Hematopoietic multipotent progenitor cell treated with erythropoietin and hydrocortisone succinate and interleukin-3 and kit ligand, for 6 days (in vitro differentiated cells): ENCODE measurements around the gene ANKRD12.
A peak's percentile ranks its signal among the peaks of the same experiment; 100 is the strongest.

Experiments
- DNase-seq: peaks from one replicate; pipeline ENCODE4 v3.0.0-alpha.2; 2015

Gene ANKRD12

DNA sequence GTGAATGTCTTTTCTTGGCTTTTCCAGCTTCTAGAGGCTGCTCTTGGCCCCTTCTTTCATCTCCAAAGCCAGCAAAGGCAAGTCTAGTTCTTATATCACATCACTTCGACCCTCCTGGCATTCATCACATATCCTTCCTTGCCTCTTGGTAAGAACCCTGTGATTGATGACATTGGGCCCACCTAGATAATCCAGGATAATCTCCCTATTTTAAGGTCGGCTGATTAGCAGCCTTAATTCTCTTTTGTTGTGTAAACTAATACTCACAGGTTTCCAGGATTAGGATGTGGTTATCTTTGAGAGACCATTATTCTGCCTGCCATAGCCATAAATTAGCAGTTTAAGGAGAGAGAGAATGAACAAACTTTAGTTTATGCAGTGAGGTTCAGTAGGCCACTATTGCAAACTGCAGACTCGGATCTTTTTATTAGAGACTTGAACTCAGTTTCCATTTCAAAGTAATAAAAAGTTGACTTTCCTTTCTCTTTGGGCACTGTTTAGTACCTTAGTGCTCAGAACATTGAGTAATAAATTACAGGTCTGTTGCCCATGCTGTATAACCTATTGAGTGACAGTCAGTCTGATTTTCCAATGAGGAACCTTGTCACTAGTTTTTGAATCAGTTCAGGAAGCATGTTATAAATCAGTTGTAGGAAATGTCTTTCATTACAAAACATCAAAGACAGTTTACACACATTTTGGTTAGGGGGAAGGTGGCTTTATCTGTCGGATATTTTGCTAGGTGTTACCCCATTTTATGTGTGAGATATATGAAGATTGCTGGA is 29.6 kb upstream of the ANKRD12 start:
- no peak for DNase-seq

DNA sequence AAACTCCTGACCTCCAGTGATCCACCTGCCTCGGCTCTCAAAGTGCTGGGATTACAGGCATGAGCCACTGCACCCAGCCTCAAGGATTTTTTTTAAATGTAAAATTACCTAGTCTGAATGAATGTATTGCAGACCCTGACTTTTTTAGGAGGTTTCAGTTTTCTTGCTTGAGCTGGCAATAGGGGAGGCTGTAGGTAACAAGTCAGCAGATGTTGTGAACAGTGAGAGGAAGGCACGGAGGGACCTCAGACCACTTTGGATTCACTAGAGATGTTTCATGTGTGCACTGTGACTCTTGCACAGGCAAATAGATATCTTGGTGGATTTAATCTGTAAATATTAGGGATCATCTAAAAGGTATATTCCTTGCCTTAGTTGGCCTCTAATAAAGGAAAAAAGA is 27.7 kb upstream of the ANKRD12 start:
- DNase-seq = no peak

DNA sequence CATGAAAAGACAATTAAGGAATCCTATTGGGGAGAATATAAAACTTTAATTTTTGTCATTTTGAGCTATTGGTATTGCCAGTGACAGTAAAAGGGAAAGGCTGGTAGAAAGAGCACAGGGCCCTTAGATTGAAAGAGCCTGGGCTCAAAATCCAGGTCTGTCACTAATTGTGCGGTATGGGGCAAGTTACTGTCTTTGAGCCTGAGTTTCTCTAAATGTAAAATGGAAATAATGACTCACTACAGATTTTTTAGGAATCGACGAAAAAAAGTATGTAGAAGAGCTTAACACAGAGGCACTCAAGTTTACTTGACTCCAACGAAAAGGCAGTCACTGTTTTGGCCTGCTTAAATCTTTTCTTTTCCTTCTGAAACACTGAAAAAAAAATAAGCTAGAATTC is 27.1 kb upstream of the ANKRD12 start:
- DNase-seq = no peak

DNA sequence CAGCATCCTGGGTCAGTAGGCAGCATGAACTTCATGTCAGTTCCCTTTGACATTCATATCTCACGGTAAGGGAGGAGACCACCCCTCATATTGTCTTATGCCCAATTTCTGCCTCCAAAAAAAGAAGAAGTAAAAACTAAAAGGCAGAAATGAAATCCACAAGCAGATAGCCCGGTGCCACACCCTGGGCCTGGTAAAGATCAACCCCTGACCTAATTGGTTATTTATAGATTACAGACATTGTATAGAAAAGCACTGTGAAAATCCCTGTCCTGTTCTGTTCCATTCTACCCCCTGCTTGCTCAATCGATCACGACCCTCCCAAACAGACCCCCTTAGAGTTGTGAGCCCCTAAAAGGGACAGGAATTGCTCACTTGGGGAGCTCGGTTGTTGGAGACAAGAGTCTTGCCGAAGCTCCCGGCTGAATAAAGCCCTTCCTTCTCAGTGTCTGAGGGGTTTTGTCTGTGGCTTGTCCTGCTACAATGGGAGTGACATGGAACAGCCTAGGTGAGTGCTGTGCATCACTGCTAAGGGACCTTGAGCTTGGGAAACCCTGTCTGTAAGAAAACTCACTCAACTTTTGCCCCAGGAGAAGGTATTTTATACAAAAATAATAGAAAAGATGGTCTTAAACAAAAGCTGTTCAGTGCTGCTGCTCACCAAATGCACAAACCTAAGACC is 23.0 kb upstream of the ANKRD12 start:
- DNase-seq = no peak

DNA sequence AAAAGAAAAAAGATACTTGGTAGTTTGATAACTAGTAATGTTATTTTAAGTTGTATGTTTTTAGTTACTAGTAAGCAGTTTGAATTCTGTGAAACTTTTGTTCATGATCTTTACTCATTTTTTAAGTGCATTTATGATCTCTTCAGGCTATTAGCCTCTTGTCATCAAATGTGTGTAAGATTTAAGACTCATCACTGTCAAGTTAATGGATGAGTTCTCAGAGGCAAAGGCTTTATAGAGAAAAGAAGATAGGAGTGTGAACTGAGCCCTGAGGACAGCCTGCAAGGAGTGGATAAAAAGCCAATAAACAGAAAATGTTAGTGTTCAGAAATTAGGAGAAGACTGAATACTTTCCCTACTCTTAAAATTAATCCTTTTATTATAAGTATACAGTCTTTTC is 20.6 kb upstream of the ANKRD12 start:
- no peak for DNase-seq

DNA sequence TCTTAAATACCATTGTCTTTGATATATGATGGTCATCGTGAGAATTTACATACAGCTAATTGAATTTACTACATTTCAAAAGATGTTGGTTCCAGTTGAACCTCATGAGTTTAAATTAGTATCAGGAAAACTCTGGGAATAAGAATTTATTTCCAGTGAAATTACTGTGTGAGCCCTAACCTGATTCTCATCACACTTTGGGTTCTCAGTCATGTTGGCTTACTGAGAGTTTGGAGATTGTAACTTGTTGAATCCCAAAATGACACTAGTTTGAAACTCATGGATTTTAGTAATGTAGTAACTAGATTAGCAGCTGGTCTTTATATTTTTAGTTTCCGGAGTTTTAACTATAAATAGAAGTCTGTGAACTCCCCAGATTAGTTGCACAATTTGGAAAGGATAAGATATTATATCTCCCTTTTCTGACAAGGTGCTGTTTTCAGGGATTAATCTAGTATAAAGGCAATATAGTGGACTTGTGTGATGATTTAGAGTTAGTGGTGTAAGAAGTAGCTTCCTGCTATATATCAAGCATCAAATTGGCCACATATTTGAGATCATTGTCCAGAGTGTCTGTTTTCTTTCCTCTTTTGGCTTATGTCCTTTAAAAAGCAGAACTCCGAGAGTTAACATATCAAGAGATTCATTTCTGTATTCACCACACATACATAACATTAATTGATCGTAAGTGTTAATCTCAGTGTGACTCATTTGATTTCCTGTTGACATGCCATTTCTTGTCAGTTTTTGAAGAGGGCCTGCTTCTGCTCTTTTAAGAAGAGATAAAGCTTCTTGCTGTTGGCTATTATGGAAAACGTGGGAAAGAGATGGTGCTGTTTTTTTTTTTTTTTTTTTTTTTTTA is 18.4 kb upstream of the ANKRD12 start:
- DNase-seq = peak; percentile 60

DNA sequence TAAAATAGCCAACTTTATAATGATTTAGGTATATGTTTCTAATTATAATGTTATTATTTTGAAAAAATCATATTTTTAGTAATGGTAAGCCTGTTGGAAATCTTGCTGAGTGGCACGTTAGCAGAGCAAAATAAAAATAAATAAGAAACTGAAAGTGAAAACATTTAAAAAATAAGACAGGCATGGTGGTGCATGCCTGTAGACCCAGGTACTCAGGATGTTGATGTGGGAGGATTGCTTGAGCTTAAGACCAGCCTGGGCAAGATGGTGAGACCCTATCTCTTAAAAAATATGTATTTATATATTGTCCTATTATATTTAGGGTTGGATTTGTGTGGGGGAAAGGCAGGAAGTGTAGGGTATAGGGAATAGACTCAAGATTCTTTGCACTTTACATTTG is 15.8 kb upstream of the ANKRD12 start:
- no peak for DNase-seq

DNA sequence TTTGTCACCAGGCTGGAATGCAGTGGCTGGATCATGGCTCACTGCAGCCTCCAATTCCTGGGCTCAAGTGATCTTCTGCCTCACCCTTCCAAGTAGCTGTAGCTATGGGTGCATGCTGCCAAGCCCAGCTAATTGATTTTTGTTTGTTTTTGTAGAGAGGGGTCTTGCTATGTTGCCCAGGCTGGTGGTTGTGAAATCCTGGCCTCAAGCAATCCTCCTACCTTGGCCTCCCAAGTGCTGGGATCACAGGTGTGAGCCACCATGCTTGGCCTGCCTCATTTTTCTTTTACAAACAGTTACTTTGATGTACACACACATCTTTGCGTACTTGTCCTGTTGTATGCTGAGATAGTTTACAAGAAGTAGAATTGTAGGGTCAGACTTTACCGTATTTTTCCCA is 13.1 kb upstream of the ANKRD12 start:
- DNase-seq = no peak

DNA sequence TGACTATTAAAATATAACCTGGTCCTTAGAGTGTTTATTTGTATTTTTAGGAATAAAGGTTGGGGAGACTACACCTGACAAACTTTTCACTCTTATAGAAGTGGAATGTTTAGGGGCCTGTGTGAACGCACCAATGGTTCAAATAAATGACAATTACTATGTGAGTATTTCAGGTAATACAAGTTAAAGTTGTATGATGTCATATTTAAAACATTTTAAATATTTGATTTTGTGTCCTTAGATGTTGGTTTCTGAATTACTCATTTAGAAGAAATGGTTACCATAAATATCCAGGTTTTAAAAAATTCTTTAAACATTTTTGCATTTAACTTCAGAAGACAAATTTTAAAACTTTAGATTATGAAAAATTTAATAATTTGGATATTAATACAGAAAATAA is 11.8 kb upstream of the ANKRD12 start:
- no peak for DNase-seq

DNA sequence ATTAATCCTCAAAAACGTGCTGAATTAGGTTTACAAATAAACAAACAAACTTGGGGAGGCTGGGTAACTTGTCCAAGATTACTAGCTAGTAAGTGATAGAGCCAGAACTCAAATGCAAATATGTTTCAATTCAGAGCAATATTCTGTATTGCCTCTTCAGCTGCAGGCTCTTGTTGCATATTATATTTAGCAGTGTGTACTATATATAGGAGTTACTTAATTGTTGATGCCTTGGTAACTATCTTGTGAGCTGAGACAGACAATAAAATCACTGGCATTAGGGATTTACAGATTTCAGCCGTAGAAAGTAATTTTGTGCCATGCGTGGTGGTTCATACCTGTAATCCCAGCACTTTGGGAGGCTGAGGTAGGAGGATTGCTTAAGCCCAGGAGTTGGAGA is 10.2 kb upstream of the ANKRD12 start:
- DNase-seq = no peak

DNA sequence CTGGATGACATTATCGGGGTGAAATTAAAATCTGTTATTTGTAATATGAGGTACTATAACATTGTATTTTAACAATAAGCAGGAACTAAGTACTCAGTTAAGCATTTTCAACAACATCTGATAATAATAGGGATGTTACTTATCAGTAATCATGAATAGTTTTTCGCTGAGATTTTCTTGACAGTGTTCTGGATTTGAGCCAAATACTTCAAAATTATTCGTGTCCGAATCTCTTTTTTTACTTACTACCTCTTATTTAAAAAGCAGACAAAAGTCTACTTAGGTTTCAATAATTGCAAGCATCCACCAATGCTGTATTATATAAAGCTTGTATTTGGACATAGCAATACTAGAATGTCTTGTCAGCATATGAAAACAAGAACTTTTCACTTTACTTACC is 6.4 kb upstream of the ANKRD12 start:
- DNase-seq = no peak

DNA sequence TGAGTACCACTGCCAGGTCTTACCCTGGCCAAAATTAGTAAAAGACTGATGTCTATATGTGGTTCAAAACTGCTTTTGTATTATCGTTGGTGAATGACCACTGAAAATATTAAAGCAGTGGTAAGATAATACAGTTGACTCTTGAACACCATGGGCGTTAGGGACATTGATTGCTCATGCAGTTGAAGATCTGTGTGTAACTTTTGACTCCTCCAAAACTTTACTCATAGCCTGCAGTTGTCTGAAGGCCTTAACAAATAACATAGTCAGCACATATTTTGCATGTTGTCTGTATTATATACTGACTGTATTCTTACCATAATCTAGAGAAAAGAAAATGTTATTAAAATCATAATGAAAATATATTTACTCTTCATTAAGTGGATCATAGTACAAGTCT is 5.8 kb upstream of the ANKRD12 start:
- no peak for DNase-seq

DNA sequence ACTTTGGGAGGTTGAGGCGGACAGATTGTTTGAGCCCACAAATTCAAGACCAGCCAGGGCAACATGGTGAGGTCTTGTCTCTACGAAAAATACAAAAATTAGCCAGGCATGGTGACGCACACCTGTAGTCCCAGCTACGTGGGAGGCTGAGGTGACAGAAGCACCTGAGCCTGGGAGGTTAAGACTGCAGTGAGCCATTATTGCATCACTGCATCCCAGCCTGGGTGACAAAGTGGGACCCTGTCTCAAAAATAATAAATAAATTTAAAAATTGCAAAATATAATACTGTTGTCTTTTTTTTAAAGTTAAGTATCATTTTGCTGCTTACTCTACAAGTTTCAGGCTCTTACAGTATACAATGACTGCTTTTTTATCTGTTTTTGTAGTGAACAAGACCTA is 4.0 kb upstream of the ANKRD12 start:
- DNase-seq = no peak

DNA sequence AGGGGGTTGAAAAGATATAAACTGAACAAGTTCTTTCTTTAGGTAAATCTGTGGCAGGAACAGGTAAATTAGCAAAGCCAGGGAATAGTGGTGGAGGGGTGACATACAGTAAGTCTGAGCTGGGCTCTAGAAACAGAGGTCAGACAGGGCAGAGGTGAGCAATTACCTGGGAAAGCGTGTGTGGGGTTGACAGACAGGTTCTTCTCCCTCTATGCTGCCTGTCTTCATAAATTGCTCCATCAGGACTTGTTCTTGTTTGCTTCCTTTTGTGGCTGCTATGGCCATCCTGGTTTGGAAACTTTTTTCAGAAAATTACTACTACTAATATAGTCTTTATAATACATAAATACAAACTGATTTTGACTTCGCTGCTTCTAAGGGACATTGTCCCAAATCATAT is 3.4 kb upstream of the ANKRD12 start:
- DNase-seq = no peak

DNA sequence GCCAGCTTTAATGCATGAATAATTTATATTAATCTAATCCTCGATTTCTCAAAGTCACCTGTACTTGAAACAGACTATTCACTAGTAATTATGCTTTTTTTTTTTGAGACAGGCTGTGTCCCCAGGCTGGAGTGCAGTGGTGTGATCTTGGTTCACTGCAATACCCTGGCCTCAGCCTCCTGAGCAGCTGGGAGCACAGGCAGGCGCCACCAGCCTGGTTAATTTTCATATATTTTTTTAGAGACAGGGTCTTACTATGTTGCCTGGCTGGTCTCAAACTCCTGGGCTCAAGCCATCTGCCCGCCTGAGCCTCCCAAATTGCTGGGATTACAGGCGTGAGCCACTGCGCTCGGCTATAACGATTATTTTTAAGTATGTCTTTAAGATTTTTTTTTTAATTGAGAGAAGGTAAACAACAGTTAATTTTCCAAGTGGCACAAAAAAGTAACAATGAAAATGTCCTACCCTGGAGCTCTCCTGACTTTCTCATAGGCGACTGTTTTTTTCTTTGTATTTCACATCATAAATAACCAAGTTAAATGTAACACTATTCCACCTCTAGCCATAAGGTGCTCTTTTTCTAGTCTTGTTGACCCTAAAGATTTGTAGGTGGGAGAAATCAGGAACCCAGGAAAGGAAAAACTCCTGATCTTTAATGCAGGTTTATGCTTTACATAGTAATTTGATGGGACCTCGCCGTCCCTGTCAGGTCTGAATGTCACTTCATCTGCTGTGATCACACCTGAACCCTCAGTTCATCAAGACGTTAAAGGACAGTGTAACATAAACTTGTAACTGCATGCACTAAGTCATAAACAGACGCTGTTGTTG is 1.3 kb upstream of the ANKRD12 start:
- DNase-seq = no peak

DNA sequence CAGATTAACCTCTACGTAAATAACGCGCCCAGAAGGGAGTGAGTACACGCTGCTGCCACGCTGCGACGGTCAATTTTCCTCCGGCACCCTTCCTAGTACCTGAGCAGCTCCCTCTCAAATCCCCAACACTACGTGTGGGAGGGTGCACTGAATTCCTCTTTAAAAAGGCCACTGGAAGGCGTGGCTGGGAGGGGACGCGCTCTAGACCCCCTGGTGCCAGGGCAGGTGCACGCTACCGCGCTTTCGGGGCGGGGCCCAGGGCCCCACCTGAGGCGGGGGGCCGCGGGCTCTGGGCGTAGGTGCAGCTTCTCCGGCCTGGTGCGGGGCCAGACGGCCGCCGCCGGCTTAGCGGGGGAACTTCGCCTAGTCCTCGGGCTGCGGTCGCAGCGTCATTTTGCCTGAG is 668 bp upstream of the ANKRD12 start:
- DNase-seq = peak; percentile 66

DNA sequence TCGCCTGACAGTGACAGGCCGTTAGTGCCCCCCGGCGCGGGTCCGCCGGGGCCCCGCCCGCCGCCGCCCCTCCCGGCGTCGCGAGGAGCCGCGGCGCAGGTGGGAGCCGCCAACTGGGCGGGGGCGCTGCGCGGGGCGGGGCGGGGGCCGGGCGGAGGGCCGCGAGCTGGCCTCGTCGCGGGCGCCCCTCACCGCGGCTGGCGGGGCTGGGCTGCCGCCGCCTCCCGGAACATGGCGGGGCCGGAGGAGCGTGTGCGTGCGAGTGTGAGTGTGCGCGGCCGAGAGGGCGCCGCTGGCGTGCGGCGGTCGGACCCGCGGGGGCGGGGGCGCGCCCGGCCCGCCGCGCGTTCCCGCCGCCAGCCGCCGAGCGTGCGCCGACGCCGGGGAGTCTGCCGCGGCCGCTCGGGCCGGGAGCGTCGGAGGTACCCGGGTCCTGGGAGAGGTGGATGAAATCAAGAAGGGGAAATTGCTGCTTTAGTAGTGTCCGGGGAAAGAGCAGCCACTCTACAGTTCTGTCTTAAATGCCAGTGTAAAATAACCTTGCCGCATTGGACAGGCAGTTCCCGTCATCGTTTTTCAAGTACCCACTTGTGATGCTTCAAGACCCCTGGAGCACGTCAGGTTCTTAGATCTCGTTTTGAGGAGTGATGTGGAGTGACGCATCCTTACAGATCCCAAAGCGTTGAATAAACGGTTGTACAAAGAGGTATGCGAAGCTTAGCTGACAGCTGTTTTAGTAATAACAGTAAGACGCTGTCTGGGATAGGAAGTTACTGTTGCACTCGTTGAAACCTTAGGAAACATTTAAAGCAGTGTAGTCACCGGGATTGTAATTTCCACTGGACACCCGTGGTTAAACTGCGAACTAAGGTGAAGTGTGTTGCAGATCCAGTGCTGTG is 836 bp downstream of the ANKRD12 start:
- peak; percentile 79 for DNase-seq

DNA sequence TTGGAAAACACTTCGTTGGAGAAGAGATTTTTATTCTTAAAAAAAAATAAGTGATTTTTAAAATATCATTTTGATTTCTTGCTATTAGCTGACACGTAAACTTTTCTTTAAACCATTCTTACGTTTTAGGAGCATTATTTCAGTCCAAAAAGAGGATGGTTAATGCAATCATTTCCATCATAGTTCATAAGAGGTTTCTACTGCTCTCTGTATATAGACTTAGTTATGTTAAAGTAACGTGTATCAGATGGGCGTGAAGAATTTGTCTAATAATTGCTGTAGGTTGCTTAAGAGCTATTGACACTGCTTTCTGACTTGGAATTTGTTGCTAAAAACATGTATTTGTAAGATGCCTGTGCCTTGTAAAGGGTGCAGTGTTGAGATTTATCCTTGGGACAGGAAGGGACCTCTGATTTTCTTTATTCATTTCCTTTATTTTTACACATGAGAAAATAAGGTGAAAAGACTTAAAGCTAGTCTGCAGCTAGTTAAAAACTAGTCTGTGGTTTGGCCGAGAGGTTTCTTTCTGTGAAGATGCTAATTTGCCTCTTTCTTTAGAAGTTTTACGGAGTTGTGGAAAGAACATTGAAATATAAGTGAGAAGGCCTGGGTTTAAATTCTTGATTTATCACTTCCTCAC is 2.9 kb downstream of the ANKRD12 start:
- no peak for DNase-seq

DNA sequence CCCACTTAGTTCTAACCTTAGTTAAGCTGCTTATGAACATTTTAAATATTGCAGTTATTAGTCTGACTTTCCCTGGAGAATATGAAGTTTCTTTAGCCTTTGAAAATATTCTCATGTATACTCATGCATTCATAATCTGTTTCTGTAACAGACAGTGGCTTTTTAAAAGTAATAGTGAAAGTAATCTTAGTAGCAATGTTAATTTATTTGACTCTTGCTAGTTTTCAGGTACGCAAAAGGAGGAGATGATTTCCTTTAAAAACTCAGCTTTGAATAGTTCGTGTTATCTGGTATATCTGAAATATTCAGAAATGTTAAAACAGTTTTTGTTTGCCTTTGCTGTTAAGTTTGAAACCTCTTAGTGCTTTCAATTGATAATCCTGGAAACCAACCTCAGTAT is 3.8 kb downstream of the ANKRD12 start:
- no peak for DNase-seq

DNA sequence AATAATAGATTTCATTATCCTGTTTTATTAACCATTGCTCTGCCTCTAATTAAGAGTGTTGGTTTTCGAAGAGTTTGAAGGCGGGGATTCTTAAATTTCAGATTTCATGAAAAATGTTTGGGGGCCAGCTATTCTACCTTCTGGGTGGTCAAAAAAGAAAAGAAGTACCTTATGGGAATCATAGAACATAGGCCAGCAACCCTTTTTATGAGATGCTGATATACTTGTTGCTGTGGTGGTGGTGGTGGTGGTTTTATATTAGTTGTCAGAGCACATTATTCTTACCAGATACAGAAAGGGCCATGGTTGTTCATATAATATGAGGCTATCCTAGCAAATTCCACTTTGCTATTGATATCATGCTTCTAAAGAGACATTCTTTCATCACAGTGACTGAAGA is 4.4 kb downstream of the ANKRD12 start:
- DNase-seq = no peak

DNA sequence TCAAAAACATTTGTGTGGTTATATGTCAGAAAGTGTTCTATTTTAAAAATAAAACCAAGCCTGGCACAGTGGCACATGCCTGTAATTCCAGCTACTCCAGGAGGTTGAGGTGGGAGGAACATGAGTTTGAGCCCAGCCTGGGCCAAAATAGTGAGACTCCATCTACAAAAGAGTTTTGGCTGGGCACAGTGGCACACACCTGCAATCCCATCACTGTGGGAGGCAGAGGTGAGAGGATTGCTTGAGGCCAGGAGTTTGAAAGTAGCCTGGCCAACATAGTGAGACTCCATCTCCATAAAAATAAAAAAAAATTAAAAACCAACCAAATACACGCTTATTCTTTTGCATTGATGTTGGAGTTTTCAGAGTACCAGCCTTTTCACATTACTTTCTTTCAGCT is 9.6 kb downstream of the ANKRD12 start:
- no peak for DNase-seq
